HL-60/S4 treated with phorbol 12-myristate 13-acetate at 8.2 ng/mL for 4 days and 3 days (cell line): ENCODE data around the gene INSM2.

ENCODE experiments used
- in situ Hi-C: fragments of 300-500 bp; cut with MboI; formaldehyde crosslinking; loops from 2 replicates; pipeline ENCODE4 v1.15.0; 2022; ENCODE audit warnings: low sequenced_read_pairs

Gene INSM2

GRCh38 chr14:35543006-35543405 is 9.0 kb downstream of the INSM2 start:
- in situ Hi-C loops, result no loop called here

DNA sequence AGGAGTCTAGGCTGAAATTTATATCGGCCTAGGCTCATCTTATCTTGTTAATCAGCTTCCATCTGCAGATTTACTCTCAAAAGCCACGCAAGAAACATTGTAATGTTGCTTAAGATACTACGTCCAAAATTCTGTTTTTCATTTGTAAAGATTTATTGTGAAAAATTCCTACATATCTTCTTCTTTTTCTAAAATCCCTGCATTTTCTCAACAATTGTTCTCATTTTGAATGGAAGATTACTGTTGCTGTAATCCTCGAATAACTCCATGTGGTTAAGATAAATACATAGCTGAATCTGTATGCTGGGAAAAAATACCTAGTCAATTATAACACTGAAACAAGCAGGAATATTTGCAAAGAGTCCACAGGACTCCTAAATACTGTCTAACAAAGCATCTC is 15.6 kb downstream of the INSM2 start:
- in situ Hi-C loops, result no loop called here

DNA sequence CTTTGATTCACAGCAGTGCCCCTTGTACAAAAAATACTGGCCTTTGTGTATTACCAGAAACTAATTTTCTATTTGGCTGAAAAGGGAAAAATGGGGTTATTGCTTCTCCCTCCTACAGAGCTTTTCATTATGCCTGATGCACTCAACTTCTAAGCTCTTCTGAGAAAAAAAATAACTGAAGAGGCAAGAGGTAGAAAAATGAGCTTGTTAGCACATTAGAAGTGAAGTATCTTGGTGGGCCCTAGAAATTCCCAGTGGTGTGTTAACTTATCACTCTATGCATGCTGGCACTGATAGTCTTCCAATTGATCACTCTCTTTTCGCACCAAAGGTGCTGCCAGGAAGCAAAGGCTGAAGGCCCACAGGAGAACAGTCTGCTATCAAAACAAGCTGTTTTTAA is 17.1 kb downstream of the INSM2 start:
- in situ Hi-C loops, result no loop called here

- in situ Hi-C loops, result no loop called here
These were observed 19.8 kb downstream of the INSM2 start for GRCh38 chr14:35553808-35554207.

- in situ Hi-C loops, result no loop called here
These were observed 22.6 kb downstream of the INSM2 start for GRCh38 chr14:35556548-35556947.

DNA sequence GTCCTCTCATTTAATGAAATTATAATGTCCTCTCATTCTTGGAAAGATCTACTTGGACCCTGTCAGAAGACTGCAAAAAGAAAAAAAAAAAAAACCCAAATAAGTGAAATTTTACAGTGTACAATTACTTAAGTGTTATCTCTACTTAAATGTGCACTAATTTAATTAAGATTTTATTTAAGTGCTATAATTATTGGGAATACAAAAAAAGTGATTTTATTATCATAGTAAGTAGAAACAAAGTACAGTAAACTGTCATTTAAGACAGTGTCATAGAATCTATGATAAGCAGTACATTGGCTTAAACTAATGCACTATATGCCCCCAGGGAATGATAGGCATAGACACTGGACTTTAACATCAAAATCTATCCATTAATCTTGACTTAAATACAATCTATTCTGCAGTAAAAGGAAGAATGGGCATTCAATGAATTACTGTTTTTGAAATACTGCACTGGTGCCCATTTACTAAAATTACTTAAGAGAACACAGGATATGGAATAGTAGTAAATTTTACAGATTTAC is 23.3 kb downstream of the INSM2 start:
- in situ Hi-C loops, result no loop called here

GRCh38 chr14:35558680-35559079 is 24.7 kb downstream of the INSM2 start:
- in situ Hi-C loops, result no loop called here

GRCh38 chr14:35565871-35566464 is 32.0 kb downstream of the INSM2 start:
- in situ Hi-C loops, result no loop called here

DNA sequence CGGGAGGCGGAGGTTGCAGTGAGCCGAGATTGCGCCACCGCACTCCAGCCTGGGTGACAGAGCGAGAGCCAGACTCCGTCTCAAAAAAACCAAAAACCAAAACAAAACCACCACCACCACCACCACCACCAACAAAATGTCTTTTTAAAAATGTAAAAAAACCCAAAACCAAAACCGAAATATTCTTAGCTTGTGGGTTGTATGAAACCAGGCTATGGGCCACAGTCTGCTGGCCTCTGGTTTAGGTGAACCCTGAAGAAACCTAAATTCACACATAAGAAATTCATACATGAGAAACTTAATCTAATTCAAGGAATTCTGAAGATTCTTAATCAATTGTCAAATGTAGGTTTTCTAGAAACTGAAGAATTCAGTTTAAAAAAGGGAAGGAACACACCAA is 37.6 kb downstream of the INSM2 start:
- in situ Hi-C loops, result no loop called here

DNA sequence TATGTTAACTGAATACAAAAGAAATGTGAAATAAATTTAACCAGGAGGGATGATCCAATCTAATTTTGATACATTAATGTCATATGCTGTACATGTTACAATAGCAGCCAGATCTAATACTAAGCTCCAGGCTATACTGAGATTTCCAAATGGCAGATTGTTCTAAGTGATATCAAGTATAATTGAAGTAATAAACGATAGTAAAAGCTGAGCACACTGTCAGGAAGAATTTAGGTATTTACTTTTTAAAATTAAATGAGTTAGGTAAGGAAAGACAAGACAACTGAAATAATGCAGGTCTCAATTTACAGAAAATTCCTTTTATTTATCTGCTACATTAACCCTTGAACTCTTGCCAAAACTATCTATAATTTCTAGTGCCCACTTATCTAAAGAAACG is 39.9 kb downstream of the INSM2 start:
- in situ Hi-C loops, result no loop called here

DNA sequence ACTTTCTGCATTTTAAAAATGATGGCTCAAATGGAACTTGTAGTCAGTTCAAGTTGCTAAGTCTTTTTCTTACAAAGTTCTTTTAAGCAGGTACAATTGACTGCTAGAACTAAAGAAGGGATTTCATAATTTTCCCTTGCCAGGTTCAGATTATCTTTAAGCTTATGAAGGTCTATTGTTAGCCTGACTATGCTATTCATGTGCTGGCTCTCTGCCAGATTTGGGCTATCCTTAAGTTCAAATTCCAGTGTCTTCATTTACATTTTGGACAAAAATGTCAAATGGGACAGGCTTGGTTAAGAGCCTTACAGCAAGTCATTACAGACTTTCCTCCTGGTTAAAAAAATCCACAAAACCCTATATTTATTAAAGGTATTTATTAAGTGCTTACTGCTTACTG is 42.3 kb downstream of the INSM2 start:
- in situ Hi-C loops, result no loop called here

GRCh38 chr14:35576856-35577255 is 42.9 kb downstream of the INSM2 start:
- in situ Hi-C loops, result no loop called here

GRCh38 chr14:35578135-35578534 is 44.2 kb downstream of the INSM2 start:
- in situ Hi-C loops, result no loop called here

GRCh38 chr14:35578639-35579038 is 44.7 kb downstream of the INSM2 start:
- in situ Hi-C loops, result no loop called here
